CD4-positive, CD25-positive, alpha-beta regulatory T cell (primary cell): ENCODE measurements around the gene DHCR7. TPM values are rescaled to one million over a fixed set of nuclear protein-coding genes. Genes with fewer than 3 reads are reported as not detected.

ENCODE experiments used
- ATAC-seq, 2 donors: fragments of 150-1000 bp; cut with Tn5 transposase; one replicate each; pipeline ENCODE4 v1.10.0; 2021; ENCODE audit warnings: low read depth in 2 of 2, moderate number of reproducible peaks in 2 of 2, moderate library complexity in 1 of 2
- DNase-seq, 3 donors: peaks; one replicate each; pipeline versions ENCODE4 v3.0.0 to v3.0.0-alpha.2; 2012 to 2022; ENCODE audit warnings: mixed read lengths in 1 of 3
- H3K27ac ChIP-seq: one replicate; pipeline ENCODE4 v1.7.0; 2013; ENCODE audit warnings: mild to moderate bottlenecking, low read length; ENCODE audit not compliant: insufficient read depth, poor library complexity, severe bottlenecking
- H3K27me3 ChIP-seq: one replicate; pipeline ENCODE4 v1.7.0; 2013; ENCODE audit warnings: low read length; ENCODE audit not compliant: control insufficient read depth, insufficient read depth
- H3K36me3 ChIP-seq: one replicate; pipeline ENCODE4 v1.7.0; 2013; ENCODE audit warnings: mild to moderate bottlenecking, low read length, moderate library complexity; ENCODE audit not compliant: control insufficient read depth, insufficient read depth
- H3K4me1 ChIP-seq: 2 replicates; pipeline ENCODE4 v1.7.0; 2013; ENCODE audit warnings: mild to moderate bottlenecking, low read length; ENCODE audit not compliant: insufficient read depth, control insufficient read depth, poor library complexity, severe bottlenecking
- H3K4me3 ChIP-seq: one replicate; pipeline ENCODE4 v1.7.0; 2013; ENCODE audit warnings: low read depth, mild to moderate bottlenecking, low read length, moderate library complexity
- H3K9me3 ChIP-seq, 2 experiments: 1 replicate in 1 of 2; 2 replicates in 1 of 2; pipeline ENCODE4 v1.7.0; 2013; ENCODE audit warnings: low read length in 2 of 2, mild to moderate bottlenecking in 1 of 2, moderate library complexity in 1 of 2; ENCODE audit not compliant: control insufficient read depth in 2 of 2
- H3K27ac Mint-ChIP-seq, 3 donors: one replicate each; pipeline ENCODE4 v1.8.0; 2020 to 2022; ENCODE audit warnings: mild to moderate bottlenecking in 3 of 3, mixed read lengths in 3 of 3, moderate library complexity in 2 of 3
- H3K27me3 Mint-ChIP-seq: one replicate; pipeline ENCODE4 v1.8.0; 2022; ENCODE audit warnings: mild to moderate bottlenecking, mixed read lengths
- H3K36me3 Mint-ChIP-seq: one replicate; pipeline ENCODE4 v1.8.0; 2020; ENCODE audit warnings: mixed read lengths
- H3K4me1 Mint-ChIP-seq, 4 donors: one replicate each; pipeline ENCODE4 v1.8.0; 2020 to 2022; ENCODE audit warnings: mixed read lengths in 4 of 4, mild to moderate bottlenecking in 1 of 4
- H3K4me3 Mint-ChIP-seq, 4 donors: one replicate each; pipeline ENCODE4 v1.8.0; 2020 to 2022; ENCODE audit warnings: mild to moderate bottlenecking in 4 of 4, mixed read lengths in 4 of 4, moderate library complexity in 3 of 4
- H3K9me3 Mint-ChIP-seq, 7 donors: one replicate each; pipeline ENCODE4 v1.8.0; 2020 to 2022; ENCODE audit warnings: mixed read lengths in 7 of 7, mild to moderate bottlenecking in 3 of 7, moderate library complexity in 2 of 7
- polyA plus RNA-seq, 4 donors: library from polyadenylated mRNA; unstranded; fragments of 300-500 nt; fragmentation: Illumina TruSeq; gene quantifications; one replicate each; pipeline ENCODE4 v1.2.3, GENCODE V29; 2021
- total RNA-seq: library from RNA; stranded (reverse); gene quantifications from one replicate; pipeline ENCODE4 v1.2.3, GENCODE V29; 2022

DHCR7 gene
- total and polyA plus RNA-seq, 5 donors from 2014 or later: 11.2 to 21.1 (median 15.4) TPM

DNA sequence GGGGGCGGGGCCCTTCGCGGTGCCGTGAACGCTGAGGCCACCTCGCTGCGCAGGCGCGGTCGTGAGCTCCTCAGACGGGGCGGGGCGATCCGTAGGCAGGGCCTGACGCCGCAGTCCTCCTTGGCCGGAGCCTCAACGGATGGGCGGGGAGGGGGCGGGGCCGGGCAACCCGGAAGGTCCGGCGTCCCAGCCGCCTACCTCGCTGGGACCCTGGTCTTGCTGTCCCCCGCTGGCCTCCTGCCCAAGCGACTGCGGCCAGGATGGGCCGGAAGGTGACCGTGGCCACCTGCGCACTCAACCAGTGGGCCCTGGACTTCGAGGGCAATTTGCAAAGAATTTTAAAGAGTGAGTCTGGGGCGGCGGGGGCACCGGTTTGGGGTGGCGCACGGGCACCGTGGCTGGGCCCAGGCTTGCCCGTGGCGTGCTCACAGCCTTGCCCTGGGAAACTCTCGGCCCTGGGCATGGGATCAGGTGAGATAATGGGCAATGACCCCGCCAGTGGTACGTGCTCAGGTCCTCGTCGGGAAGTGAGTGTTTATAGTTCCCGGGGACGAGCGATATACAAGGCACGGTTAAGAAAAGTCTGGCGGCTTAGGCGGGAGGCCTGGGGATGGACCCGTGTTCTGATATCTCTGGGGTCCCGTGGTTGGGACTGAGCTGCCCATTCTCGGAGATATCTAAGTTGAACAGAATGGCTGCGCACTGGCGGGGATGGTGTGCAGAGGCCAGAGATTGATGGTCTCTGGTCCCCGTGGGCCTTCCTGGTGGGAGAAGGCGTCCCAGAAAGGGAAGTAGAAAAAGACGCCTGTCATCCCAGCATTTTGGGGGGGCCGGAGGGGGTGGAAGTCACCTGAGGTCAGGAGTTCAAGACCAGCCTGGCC, 5.1 kb upstream of the DHCR7 start, which contains the start of gene NADSYN1:
Gene NADSYN1, plus strand, starts transcription at position 167 of the 881 bp plus-strand sequence. Its CDS starts 94 bp downstream, at position 261.
- peak within 1 kb of the TSS; percentile 90 for H3K27ac ChIP-seq
- Mint-ChIP-seq H3K9me3 (no peaks in the 10 kb centered on the region), H3K27me3 (no peaks in the 10 kb centered on the region), H3K27ac (peak within 1 kb of the TSS; percentile 97), H3K36me3 (peaks cover 9% of the 10 kb centered on the region), H3K4me3 (peak within 1 kb of the TSS; percentile 90 to 95 (median 92)), H3K4me1 (peaks cover 15 to 80% (median 54%) of the 10 kb centered on the region in 4 donors)
- H3K36me3 ChIP-seq: peaks cover 35% of the 10 kb centered on the region
- peak within 1 kb of the TSS; percentile 88 for H3K4me3 ChIP-seq
- H3K27me3 ChIP-seq: no peaks in the 10 kb centered on the region
- H3K9me3 ChIP-seq: no peaks in the 10 kb centered on the region
- peaks cover 54% of the 10 kb centered on the region for H3K4me1 ChIP-seq
- DNase-seq: peak; percentile 89 to 95 (median 93)
- ATAC-seq: peak; percentile 69 to 76

DNA sequence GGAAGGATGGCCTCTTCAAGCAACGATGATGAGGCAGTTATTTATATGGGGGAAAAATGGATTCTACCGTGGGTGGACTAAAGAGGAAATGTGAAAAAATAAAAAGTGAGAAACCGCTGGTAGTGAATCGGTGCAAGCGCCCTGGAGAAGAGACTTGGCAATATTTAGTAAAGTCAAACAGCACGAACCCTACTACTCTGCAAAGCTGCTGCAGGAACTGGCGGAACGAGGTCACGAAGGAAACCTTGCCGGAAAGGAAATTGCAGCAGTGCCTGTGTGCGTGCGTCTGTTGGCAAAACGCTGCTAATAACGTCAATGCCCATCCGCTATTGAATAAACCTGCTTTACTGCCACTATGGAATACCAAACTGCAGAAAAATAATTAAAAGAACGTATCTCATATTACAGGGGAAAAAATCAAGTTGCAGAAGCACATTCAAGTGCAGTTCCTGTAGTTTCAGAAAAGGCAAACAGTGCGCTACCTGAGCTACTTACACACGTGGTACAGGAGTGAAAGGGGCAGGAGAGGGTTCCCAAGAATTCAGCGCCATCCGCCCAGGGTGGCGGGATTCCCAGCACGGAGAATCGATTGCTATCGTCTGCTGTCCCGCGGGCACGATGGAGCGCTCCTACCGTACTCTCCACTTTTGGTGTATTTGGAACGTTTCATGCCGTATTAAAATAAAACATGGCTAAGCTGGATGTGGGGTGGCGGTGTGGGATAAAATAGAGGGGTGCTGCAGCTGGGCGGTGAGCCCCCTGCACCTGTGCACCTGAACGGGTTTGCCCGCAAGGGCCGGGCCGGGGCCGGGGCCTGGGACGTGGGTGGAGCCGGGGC, 4.2 kb upstream of the DHCR7 start:
- H3K27me3 ChIP-seq: no peaks in the 10 kb centered on the region
- H3K4me3 ChIP-seq: peak overlapping the region; percentile 88
- peak overlapping the region; percentile 89 to 94 (median 90) for H3K4me3 Mint-ChIP-seq
- H3K4me1 ChIP-seq: peaks cover 61% of the 10 kb centered on the region
- H3K4me1 Mint-ChIP-seq: peaks cover 15 to 77% (median 56%) of the 10 kb centered on the region in 4 donors
- no peaks in the 10 kb centered on the region for H3K9me3 ChIP-seq
- peaks cover 27% of the 10 kb centered on the region for H3K36me3 ChIP-seq
- peaks cover 9% of the 10 kb centered on the region for H3K36me3 Mint-ChIP-seq
- H3K27me3 Mint-ChIP-seq: no peaks in the 10 kb centered on the region
- peak overlapping the region; percentile 97 for H3K27ac Mint-ChIP-seq
- no peaks in the 10 kb centered on the region for H3K9me3 Mint-ChIP-seq
- DNase-seq (peak; percentile 33 to 86 (median 80)), ATAC-seq (peak; percentile 27 to 29)
- peak overlapping the region; percentile 90 for H3K27ac ChIP-seq

DNA sequence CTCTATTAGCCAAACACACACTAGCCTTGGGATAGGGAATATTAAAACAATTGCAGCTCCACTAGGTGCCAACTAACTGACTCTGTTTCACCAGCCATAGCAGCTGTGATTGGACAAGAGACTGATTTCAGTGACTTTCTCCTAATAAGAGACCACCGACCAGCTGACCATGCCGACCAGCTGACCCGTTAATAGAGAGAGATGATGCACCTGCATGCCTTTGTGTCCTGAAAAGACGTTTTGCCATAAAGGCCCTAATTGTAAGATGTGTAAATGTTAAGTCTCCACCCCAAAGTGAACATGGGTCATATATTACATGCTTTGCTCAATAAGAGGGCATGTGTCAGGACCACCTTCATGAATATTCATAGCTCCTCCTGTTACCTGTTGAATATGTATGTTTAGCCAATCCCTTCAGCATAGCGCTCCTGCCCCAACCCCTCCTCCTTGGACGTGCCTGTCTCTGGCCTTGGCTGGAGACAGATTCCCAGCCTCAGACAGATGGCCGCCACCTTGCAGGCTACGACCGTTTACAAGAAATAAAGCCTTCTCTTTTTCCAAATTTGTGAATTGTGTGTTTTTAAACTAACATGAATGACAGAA, 3.5 kb upstream of the DHCR7 start:
- H3K4me1 Mint-ChIP-seq: peaks cover 21 to 79% (median 60%) of the 10 kb centered on the region in 4 donors
- H3K4me3 Mint-ChIP-seq: peak overlapping the region; percentile 89 to 94 (median 90)
- peaks cover 9% of the 10 kb centered on the region for H3K36me3 Mint-ChIP-seq
- Histone ChIP-seq H3K27me3 (no peaks in the 10 kb centered on the region), H3K4me1 (peaks cover 64% of the 10 kb centered on the region), H3K9me3 (no peaks in the 10 kb centered on the region), H3K36me3 (peaks cover 20% of the 10 kb centered on the region), H3K27ac (peak overlapping the region; percentile 90), H3K4me3 (peak overlapping the region; percentile 88)
- ATAC-seq: no peak
- H3K27ac Mint-ChIP-seq: peak overlapping the region; percentile 94 to 97 (median 97)
- no peaks in the 10 kb centered on the region for H3K9me3 Mint-ChIP-seq
- H3K27me3 Mint-ChIP-seq: peaks cover 5% of the 10 kb centered on the region
- peak in 1 of 3 donors; percentile 18 for DNase-seq

DNA sequence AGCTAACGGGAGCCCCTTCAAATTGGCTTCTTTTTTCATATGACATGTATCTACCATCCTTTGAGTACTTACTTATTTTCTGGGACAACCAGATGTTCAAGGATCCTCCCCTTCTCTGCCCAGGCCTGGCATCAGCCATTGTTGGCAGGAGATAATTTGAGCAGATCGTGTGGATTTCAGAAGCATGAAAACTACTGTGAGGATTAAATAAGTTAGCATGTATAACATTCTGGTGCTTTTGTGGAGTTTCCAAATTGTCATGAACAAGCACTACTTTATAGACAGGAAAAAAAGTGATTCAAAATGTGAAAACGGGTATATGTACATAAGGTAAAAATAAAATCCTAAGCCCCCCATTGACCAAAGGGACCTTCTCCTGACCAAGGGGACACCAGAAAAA, 2.7 kb upstream of the DHCR7 start:
- Mint-ChIP-seq H3K27me3 (peaks cover 5% of the 10 kb centered on the region), H3K4me3 (peak overlapping the region; percentile 36 to 91 (median 90)), H3K27ac (peak overlapping the region; percentile 27 to 97 (median 54)), H3K4me1 (peaks cover 21 to 72% (median 55%) of the 10 kb centered on the region in 4 donors), H3K9me3 (peaks cover 0 to 5% (median 0%) of the 10 kb centered on the region in 7 donors), H3K36me3 (peaks cover 9% of the 10 kb centered on the region)
- no peak for ATAC-seq
- Histone ChIP-seq H3K27ac (peak overlapping the region; percentile 90), H3K27me3 (no peaks in the 10 kb centered on the region), H3K4me3 (no peak overlapping the region), H3K4me1 (peaks cover 64% of the 10 kb centered on the region), H3K9me3 (no peaks in the 10 kb centered on the region), H3K36me3 (peaks cover 13% of the 10 kb centered on the region)
- DNase-seq: no peak

DNA sequence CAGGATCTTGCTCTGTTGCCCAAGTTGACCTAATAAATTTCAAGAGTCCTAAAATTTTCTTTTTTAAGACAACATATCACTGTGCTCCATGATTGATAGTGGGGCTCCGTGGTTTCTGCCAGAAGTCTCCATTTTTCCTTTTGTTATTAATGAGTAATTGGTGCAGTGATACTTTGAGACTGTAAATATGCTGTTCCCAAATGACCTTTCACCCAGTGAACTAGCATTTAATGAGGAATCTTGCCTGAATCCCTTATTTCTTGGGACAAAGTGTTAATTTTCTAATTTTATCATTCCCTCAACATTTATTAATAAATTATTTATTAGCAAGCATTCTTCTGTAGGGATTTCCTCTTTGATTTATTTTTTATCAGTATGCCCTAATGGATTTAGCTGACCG, 2.3 kb upstream of the DHCR7 start:
- H3K9me3 Mint-ChIP-seq: peaks cover 0 to 7% (median 0%) of the 10 kb centered on the region in 7 donors
- Histone ChIP-seq H3K27me3 (no peaks in the 10 kb centered on the region), H3K4me3 (no peak overlapping the region), H3K27ac (peak overlapping the region; percentile 90), H3K36me3 (peaks cover 9% of the 10 kb centered on the region), H3K9me3 (no peaks in the 10 kb centered on the region), H3K4me1 (peaks cover 64% of the 10 kb centered on the region)
- peaks cover 10% of the 10 kb centered on the region for H3K36me3 Mint-ChIP-seq
- H3K4me1 Mint-ChIP-seq: peaks cover 21 to 68% (median 52%) of the 10 kb centered on the region in 4 donors
- no peak for DNase-seq
- peaks cover 5% of the 10 kb centered on the region for H3K27me3 Mint-ChIP-seq
- no peak for ATAC-seq
- peak overlapping the region; percentile 36 to 90 (median 72) for H3K4me3 Mint-ChIP-seq
- peak overlapping the region in 1 of 3 donors; percentile 97 for H3K27ac Mint-ChIP-seq

DNA sequence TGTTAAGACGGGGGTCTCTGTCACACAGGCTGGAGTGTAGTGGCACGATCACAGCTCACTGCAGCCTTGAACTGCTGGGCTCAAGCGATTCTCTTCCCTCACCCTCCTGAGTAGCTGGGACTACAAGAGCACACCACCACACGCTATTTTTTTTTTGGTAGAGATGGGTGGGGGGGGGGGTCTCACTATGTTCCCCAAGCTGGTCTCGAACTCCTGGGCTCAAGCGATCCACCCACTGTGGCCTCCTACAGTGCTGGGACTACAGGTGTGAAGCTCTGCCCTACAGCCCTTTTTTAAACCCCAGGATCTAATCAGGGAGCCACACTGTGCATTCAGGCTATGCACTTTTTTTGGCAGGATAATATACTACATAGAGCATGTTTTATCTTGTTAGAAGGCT, 1.4 kb upstream of the DHCR7 start:
- Histone ChIP-seq H3K27ac (peak overlapping the region; percentile 83), H3K36me3 (no peaks in the 10 kb centered on the region), H3K27me3 (no peaks in the 10 kb centered on the region), H3K4me3 (peak overlapping the region; percentile 82), H3K4me1 (peaks cover 59% of the 10 kb centered on the region), H3K9me3 (no peaks in the 10 kb centered on the region)
- Mint-ChIP-seq H3K4me1 (peaks cover 16 to 59% (median 47%) of the 10 kb centered on the region in 4 donors), H3K36me3 (peaks cover 14% of the 10 kb centered on the region), H3K9me3 (peaks cover 0 to 7% (median 0%) of the 10 kb centered on the region in 7 donors), H3K4me3 (peak overlapping the region; percentile 85 to 98 (median 92)), H3K27me3 (peaks cover 5% of the 10 kb centered on the region), H3K27ac (peak overlapping the region; percentile 84 to 97 (median 89))
- ATAC-seq (no peak), DNase-seq (no peak)

DNA sequence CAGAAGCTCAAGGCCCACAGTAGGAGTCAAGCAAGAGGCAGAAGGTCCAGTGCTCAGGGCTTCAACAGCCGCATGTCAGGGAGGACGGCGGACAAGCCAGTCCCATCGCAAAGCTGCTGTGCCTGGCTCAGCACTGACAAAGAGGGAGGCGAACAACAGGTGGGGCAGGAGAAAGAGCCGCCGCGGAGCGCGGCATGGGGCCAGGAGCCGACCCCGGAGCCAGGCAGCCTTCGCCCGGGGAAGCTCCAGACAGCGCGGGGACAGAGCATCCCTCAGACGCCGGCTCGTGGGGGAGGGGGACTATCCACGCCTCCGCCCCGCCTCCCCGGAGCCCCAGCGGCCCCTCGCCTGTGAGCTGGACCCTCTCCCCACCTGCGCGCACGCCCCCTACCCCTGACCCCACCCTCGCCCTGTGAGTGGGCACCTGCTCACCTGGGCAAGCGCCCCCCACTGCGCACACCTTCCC, 369 bp downstream of the DHCR7 start:
- H3K4me3 ChIP-seq: peak overlapping the region; percentile 50
- H3K27ac ChIP-seq: peak overlapping the region; percentile 83
- peaks cover 13 to 45% (median 39%) of the 10 kb centered on the region in 4 donors for H3K4me1 Mint-ChIP-seq
- H3K27me3 Mint-ChIP-seq: peaks cover 5% of the 10 kb centered on the region
- DNase-seq: peak in 2 of 3 donors; percentile 28 to 56
- peaks cover 0 to 7% (median 0%) of the 10 kb centered on the region in 7 donors for H3K9me3 Mint-ChIP-seq
- peaks cover 44% of the 10 kb centered on the region for H3K4me1 ChIP-seq
- H3K27ac Mint-ChIP-seq: peak overlapping the region; percentile 85 to 97 (median 86)
- H3K4me3 Mint-ChIP-seq: peak overlapping the region; percentile 85 to 98 (median 92)
- H3K27me3 ChIP-seq: no peaks in the 10 kb centered on the region
- H3K9me3 ChIP-seq: no peaks in the 10 kb centered on the region
- peaks cover 16% of the 10 kb centered on the region for H3K36me3 Mint-ChIP-seq
- H3K36me3 ChIP-seq: no peaks in the 10 kb centered on the region
- peak; percentile 6 to 9 for ATAC-seq
